GM18505 (cell line): ENCODE measurements around the gene SRP54.

ENCODE experiments used
- ATAC-seq: cut with Tn5 transposase; IDR thresholded peaks from one replicate; pipeline ENCODE4 v1.9.1; 2021; ENCODE audit not compliant: unreplicated experiment
- POLR2A ChIP-seq: IDR thresholded peaks from 4 replicates; pipeline ENCODE4 v1.6.1; 2011; ENCODE audit warnings: borderline replicate concordance; ENCODE audit not compliant: insufficient read depth, insufficient read length; ENCODE audit errors: extremely low read depth

SRP54 gene

DNA sequence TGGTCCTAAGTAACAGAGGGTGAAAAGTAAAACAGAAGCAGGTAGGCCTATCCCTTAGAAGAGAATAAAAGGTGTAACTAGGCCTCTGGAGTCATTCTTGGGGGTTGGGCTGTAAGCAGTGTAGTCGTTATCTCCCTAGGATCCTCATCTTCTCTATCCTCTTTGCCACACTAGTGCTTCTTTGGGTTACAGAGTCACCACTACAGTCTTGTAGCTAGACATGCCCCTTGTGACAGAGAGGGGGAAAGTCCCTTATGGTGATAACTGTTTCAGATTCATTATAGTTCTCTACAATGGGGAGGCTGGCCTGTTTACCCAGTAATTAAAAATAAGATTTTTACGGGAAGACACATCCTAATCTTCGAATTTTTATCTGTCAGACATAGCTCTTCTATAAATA, 16.4 kb upstream of the SRP54 start:
- TF ChIP-seq POLR2A: no peak
- ATAC-seq: peak; percentile 74

DNA sequence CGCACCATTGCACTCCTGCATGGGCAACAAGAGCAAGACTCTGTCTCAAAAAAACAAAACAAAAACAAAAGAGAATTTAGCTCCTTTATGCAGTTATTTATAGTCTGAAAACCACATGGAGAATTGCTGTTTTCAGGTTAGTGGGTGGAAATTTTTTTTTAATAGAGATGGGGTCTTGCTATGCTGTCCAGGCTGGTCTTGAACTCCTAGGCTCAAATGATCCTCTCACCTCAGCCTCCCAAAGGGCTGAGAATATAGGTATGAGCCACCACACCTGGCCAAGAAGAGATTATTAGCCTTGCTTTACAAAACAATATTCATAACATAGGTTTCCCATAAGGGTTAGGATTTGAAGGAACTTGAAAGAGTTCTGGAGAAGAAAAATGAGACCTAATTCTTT, 12.1 kb upstream of the SRP54 start:
- ATAC-seq: no peak
- TF ChIP-seq POLR2A: no peak

GRCh38 chr14:34971381-34971780, 11.4 kb upstream of the SRP54 start:
- no peak for ATAC-seq
- no peak for TF ChIP-seq POLR2A

DNA sequence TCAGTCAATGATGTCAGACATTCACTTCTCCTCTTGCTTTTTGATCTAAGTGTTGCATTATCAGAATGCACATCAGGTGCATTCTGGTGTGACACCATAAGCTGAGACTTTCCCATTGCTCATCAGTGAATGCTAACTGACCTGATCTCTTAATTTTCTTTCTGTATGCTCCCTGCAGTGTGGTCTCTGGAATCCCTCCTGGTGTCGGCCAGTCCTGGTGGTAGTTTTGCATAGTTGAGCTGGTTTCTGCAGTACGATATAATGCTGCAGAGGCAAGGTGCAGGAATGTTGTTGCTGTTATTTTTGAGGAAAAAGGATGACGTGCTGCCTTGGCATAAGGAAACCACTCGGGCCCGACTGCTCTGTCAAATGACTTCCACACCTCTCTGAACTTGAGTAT, 11.0 kb upstream of the SRP54 start:
- no peak for TF ChIP-seq POLR2A
- no peak for ATAC-seq

DNA sequence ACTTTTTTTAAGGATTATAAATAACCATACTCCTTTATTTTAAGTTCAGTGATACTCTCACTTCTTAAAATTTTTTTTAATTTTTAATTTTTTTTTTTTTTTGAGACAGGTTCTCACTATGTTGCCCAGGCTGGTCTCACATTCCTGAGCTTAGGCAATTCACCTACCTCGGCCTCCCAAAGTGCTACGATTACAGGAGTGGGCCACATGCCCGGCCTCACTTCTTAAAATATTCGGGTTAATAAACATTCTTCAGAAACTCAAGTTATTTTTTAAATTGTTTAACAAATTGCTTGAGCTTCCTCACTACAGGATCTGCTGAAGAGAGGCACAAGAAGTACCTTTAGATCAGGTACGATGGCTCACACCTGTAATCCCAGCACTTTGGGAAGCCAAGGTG, 4.3 kb upstream of the SRP54 start:
- ATAC-seq: no peak
- no peak for TF ChIP-seq POLR2A

GRCh38 chr14:34980337-34980900, 2.4 kb upstream of the SRP54 start:
- no peak for TF ChIP-seq POLR2A
- no peak for ATAC-seq

GRCh38 chr14:34981743-34982420, 910 bp upstream of the SRP54 start:
- ATAC-seq: no peak
- no peak for TF ChIP-seq POLR2A

GRCh38 chr14:34983148-34983760, 462 bp downstream of the SRP54 start:
- peak; percentile 24 for ATAC-seq
- TF ChIP-seq POLR2A: no peak

- no peak for ATAC-seq
- no peak for TF ChIP-seq POLR2A
These were observed 994 bp downstream of the SRP54 start for GRCh38 chr14:34983786-34984185.

- no peak for TF ChIP-seq POLR2A
- ATAC-seq: no peak
These were observed 2.9 kb downstream of the SRP54 start for GRCh38 chr14:34985740-34986139.

GRCh38 chr14:34987180-34987579, 4.4 kb downstream of the SRP54 start:
- no peak for ATAC-seq
- TF ChIP-seq POLR2A: no peak

GRCh38 chr14:34989762-34990161, 7.0 kb downstream of the SRP54 start:
- no peak for ATAC-seq
- no peak for TF ChIP-seq POLR2A

GRCh38 chr14:34993426-34993825, 10.6 kb downstream of the SRP54 start:
- no peak for TF ChIP-seq POLR2A
- ATAC-seq: no peak

- TF ChIP-seq POLR2A: no peak
- ATAC-seq: no peak
These were observed 11.9 kb downstream of the SRP54 start for GRCh38 chr14:34994668-34995067.
